GM12864 (cell line): ENCODE data around the gene EFCAB9.

Experiments used
- DNase-seq: peaks from one replicate; pipeline ENCODE4 v3.0.0-alpha.2; 2011; ENCODE audit warnings: low read depth
- H3K4me3 ChIP-seq: 2 replicates; pipeline ENCODE4 v1.5.1; 2011; ENCODE audit warnings: mild to moderate bottlenecking, low read depth, low read length, control low read depth
- TF ChIP-seq, protein P1 (sequence below): IDR thresholded peaks from 2 replicates; pipeline ENCODE4 v1.5.1; 2011; ENCODE audit warnings: low read depth, mild to moderate bottlenecking, moderate library complexity, low read length, control low read depth, inconsistent platforms; ENCODE audit errors: missing control alignments

EFCAB9 gene

DNA sequence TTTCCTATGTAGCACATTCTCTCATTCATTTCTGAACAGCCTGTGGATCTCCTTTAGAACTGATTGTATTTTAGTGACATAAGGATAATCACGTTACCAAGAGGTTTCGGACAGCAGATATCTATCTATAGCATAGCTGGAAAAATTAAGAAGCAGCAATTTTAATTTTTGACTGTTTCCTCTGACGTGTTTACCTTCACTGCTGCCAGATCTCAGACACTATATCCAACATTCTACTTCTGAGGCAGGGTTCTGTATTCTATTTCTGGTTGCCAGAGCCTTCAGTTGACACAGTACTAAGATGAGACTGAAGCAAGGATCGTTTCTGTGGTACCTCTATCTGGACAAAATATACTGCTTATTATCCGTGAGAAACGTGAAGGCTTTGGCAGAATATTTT lies at the start of gene EFCAB9:
Gene EFCAB9 (plus strand): TSS at position 301 of the 400 bp plus-strand sequence. CDS start 1 bp downstream, at position 302.
- H3K4me3 ChIP-seq, result no peak within 1 kb of the TSS
- TF ChIP-seq, protein P1, sequence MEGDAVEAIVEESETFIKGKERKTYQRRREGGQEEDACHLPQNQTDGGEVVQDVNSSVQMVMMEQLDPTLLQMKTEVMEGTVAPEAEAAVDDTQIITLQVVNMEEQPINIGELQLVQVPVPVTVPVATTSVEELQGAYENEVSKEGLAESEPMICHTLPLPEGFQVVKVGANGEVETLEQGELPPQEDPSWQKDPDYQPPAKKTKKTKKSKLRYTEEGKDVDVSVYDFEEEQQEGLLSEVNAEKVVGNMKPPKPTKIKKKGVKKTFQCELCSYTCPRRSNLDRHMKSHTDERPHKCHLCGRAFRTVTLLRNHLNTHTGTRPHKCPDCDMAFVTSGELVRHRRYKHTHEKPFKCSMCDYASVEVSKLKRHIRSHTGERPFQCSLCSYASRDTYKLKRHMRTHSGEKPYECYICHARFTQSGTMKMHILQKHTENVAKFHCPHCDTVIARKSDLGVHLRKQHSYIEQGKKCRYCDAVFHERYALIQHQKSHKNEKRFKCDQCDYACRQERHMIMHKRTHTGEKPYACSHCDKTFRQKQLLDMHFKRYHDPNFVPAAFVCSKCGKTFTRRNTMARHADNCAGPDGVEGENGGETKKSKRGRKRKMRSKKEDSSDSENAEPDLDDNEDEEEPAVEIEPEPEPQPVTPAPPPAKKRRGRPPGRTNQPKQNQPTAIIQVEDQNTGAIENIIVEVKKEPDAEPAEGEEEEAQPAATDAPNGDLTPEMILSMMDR, result no peak
- DNase-seq, result no peak

DNA sequence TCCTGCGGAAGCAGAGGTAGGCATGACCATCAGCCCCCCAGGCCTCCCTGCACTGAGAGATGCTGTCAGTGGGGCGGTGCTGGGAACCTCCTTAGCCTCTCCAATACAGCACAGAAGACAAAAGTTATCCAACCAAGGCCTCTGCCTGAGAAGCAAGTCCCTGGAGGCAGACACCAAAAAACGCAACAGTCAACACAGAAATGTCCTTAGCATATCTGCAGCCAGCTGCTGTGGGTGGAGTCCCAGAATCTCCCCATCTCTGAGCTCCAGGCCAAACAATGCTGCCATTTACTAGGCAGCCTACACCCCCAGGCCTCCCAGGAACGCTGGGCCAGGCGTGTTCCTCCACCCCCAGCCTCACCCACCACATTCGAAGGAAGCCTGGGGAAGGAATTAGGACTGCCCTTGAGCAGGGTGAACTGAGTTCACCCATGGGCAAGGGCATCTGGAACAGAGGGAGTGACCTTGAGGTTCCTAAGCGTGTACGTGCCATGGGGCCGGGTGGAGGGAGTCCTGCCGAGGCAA lies 49.6 kb upstream of the EFCAB9 start:
- no peak overlapping the region for H3K4me3 ChIP-seq
- TF ChIP-seq, protein P1, result no peak
- DNase-seq, result no peak

DNA sequence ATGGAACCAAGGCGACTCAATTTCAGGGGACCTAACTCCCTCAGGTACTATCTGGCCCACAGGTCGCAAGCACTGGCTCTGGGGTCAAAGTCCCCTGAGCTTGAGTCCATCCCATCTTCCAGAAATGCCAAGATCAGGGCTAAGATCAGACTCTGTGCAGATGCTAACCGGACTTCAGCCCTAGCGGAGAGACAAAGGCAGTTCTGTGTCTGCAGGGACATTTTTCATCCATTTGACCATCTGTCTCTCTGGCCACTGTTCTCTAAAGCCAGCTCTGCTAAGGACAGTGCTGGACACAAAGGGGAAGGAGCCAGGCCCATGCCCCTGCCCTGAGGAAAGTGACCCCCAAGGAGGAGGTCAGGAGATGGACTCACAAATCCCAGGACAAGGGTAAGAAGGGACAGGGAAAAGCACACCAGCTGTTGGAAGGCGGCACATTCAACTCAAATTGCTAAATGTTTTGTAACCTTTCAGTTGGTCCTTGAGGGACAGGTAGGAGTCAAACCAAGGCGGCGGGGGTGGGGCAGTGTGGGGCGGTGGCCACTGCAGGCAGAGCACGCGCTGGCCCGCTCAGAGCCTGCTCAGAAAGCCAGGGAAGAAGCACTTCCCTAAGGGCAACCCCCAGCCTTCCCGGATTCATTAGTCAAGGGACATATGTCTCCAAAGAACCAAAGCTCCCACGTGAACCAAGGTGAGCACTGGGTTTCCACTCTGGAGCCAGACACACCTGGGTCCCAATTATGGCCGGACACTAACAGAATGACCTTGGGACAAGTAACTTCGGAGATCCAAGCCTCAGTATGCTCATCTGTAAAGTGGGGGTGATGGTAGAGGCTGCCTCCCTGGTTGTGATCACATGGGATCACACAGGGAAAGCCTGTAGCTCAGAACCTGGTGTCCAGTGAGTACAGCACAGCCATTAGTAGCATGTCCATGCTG lies 48.8 kb upstream of the EFCAB9 start:
- TF ChIP-seq, protein P1, result no peak
- no peak for DNase-seq
- no peak overlapping the region for H3K4me3 ChIP-seq

DNA sequence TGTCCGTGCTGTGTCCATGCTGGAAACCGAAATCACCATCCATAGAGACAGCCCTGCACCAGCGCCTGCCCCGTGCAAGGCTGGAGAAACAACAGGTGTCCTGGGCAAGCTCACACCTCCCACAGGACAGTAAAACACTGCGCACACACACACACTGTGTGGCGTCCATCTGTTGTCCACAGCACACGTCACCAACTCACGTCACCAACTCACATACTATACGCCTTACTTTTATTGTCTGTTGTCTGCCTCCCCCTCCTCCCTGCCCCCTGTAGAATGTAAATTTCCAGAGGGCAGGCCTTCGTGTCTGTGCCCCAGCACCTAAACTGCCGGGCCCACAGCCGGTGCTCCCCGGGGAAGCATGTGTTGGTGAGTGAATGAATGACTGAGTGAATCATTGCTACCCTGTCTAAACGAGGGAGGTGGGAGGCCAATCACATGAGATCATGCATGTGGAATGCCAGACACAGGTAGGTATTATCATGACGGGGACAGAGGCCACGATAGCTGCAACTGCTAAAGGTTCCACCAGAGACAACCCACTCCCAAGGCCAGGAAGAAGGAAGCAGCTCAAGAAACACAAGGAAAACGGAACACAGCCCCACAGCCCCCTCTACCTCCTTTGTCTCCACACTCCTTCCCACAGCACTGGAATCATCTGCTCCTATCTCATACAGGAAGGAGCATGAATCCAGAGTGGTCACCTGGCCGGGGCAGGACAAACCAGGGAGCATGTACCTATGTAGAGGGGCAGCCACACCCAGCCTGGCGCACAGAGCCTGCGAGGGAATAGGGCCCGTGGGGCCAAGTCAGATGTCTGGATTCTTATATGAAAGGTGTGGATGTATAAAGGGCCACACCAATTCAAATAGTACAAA lies 47.9 kb upstream of the EFCAB9 start:
- no peak for DNase-seq
- TF ChIP-seq, protein P1, result no peak
- no peak overlapping the region for H3K4me3 ChIP-seq

GRCh38 chr5:172146748-172147092 lies 47.3 kb upstream of the EFCAB9 start:
- H3K4me3 ChIP-seq, result no peak overlapping the region
- TF ChIP-seq, protein P1, result no peak
- no peak for DNase-seq

- no peak overlapping the region for H3K4me3 ChIP-seq
- TF ChIP-seq, protein P1, result no peak
- DNase-seq, result no peak
Observed at GRCh38 chr5:172147857-172148256, 46.1 kb upstream of the EFCAB9 start.
